HG02938 (cell line): Measurements from ENCODE around the gene C6.

Experiments
- ATAC-seq: cut with Tn5 transposase; IDR thresholded peaks from one replicate; pipeline ENCODE4 v1.9.1; 2021; ENCODE audit warnings: mild to moderate bottlenecking, moderate library complexity; ENCODE audit not compliant: unreplicated experiment

The C6 gene

GRCh38 chr5:41127967-41128690 lies 85.2 kb downstream of the C6 start:
- no peak for ATAC-seq

GRCh38 chr5:41122459-41122858 lies 90.9 kb downstream of the C6 start:
- no peak for ATAC-seq

- ATAC-seq, result no peak
These were observed 92.7 kb downstream of the C6 start for GRCh38 chr5:41120600-41120999.

GRCh38 chr5:41118177-41118576 lies 95.2 kb downstream of the C6 start:
- no peak for ATAC-seq

GRCh38 chr5:41115281-41115680 lies 98.1 kb downstream of the C6 start:
- no peak for ATAC-seq

DNA sequence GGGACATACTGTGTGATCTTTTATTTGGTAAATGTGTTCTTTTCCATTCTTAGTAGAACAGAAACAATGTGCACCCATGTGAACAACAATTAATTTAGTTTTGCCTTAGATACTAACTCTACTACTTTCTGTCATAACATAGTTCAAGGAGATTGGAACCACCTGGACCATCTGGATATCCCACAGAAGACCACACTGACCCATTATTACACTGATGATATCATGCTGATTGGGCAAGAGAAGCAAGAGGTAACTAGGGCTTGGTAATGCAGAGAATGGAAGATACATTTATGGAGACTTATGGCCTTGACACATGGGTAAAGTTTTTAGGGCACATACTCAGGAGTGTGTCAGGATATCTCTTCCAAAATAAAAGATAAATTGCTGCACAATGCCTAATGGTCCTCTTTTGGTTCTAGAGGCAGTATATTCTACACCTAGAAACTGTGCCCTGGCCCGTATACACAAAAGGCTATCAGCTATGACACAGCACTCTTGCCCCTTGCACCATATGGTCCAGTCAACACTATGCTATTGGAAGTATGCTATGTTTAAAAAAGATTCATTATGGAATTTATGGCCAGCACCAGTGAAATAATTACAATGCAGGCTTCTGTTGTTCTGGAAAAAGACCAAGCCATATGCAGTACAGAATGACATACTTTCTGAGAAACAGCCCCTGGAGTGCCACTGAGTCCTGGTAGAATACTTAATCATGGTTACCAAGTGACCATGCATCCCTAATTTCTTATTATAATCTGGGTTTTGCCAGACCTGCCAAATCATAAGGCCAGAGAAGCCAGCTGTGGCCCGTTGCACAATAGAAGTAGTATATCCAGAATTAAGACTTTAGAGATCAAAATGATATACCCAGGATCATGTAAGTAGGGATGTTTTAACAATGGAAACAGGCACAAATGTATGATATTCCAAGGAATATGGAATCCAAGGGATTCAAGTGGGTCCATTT lies 100.6 kb downstream of the C6 start:
- ATAC-seq, result no peak

GRCh38 chr5:41109186-41109585 lies 104.1 kb downstream of the C6 start:
- no peak for ATAC-seq

- no peak for ATAC-seq
These were observed 111.0 kb downstream of the C6 start for GRCh38 chr5:41102341-41102740.

DNA sequence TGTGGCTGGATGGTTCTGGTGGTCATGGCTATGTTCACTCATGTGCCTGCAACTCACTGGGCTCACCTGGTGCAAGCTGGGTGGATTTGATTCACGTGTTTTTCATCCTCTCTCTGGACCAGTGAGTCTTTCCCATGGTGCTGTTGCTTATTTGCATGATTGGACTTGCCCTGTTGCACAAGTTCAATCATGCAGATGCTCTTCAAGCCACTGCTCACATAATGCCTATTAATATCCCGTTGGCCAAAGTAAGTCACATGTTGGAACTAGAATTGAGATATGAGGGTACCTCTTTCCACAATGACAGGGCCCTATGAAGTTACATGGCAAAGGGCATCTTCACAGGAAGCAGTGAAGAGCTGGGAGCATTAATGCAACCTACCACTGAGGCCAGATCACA lies 115.7 kb downstream of the C6 start:
- no peak for ATAC-seq

DNA sequence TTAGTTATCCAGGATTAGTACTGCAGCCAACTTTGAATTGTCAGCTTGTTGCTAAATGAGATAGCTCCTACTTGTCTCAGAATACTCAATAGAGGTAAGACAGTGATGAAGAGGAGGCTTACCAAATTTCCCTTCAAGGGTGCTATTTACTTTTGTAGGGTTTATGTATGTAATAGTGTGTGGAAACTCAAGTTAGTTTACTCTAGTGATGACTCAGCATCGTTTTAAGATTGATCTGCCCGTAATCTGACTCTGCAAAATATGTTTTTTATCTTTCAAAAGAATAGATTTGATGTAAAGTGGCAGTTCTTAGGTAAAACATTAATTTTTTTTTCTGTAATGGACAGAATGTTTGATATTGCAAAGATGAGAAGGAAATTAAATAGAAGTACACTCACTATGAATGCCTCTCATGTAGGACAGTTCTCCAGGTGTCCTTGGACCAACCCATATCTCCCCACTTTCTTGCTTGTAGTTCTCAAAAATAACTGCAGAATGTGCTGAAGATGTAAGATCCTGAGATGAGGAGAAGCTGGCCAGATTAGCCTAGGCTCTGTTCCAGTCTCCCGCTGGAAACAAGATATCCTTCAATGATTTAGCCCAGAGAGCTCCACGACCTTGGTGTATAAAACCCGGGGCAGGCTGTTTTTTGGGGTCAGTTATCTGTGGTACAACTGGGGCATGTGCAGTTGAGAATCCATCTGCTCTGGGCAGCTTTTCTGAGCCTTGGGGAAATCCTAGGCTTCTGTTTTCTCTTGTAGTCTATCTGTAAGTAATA lies 117.8 kb downstream of the C6 start:
- ATAC-seq, result no peak

DNA sequence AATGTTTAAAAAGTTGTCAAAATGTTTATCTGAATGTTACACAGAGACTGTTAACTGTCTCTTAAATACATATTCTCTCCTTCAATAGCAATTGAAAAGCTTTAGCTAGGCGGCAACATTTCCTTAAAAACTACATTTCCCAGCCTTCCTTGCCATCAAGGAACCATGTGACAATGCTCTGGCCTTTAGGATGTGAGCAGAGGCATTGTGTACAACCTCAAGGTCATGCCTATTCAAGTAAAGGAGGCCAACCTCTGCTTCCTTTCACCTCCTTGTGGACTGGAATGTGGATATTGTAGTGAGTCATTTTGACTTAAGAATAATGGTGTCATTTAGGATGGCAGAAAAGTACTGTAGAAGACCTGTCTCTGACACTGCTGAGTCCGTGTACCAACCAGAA lies 118.5 kb downstream of the C6 start:
- no peak for ATAC-seq

DNA sequence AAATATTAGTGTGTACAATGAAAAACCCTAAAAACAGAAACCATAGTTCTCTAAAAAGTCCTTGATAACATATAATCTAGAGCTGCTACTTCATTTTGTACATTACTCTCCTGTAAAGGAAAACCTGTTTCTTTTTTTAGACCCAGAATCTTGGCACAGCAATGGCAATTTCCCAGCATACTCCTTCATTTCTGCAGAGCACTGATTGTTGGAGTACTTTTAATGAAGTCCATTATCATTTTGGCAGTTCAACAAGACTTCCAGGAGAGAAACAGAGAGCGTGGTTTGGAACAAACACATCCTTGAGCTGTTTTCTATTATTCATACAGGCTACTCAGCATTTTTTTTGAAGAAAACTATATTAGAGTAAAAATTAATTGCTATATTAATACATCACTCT lies 119.5 kb downstream of the C6 start:
- ATAC-seq, result no peak
